ENCODE results near the gene ANKRD40CL.

DNA sequence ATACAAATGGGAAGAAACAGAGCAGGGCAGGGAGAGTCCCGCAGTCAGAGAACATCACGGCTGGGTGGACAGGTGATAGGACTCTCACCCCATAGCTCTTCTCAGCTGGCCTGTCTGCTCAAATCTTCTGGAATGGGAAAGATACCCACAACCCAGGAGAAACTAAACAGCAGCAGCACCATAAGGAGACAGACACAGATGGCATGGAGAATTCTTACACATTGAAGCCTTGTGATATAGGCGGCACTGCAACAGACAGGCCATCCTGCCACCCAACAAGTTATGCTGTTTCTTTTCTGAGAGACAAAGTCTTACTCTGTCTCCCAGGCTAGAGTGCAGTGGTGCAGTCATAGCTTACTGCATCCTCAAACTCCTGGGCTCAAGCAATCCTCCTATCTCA, 8.6 kb upstream of the ANKRD40CL start:
- TF ChIP-seq, protein P1, sequence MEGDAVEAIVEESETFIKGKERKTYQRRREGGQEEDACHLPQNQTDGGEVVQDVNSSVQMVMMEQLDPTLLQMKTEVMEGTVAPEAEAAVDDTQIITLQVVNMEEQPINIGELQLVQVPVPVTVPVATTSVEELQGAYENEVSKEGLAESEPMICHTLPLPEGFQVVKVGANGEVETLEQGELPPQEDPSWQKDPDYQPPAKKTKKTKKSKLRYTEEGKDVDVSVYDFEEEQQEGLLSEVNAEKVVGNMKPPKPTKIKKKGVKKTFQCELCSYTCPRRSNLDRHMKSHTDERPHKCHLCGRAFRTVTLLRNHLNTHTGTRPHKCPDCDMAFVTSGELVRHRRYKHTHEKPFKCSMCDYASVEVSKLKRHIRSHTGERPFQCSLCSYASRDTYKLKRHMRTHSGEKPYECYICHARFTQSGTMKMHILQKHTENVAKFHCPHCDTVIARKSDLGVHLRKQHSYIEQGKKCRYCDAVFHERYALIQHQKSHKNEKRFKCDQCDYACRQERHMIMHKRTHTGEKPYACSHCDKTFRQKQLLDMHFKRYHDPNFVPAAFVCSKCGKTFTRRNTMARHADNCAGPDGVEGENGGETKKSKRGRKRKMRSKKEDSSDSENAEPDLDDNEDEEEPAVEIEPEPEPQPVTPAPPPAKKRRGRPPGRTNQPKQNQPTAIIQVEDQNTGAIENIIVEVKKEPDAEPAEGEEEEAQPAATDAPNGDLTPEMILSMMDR (IDR thresholded peaks at IDR 0.05) = no peak
- TF ChIP-seq EP300 (IDR thresholded peaks at IDR 0.05) = no peak
- TF ChIP-seq POLR2A (IDR thresholded peaks at IDR 0.05) = no peak

Measured in tibial nerve (tissue), 4 donors.